Measurements from ENCODE around the gene HBG2.

DNA sequence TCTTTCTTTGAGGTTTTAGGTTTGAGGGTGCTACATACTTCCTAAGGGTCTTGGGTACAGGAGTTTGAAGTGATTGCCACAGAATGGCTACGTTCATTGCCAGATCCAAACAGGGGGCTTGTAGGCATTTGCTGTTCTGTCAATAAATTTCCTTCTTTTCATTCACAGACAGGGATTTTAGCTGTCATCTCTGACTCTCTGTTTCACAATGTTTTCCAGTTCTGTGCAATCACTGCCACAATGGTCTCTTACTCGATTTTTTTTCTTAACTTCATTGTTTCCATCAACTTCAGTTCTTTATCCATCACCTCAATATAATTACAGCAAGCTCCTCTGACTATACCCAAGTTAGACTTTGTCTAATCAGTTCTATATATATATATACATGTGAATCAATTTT lies 14.1 kb downstream of the HBG2 start:
- TF ChIP-seq ZNF274 (IDR thresholded peaks at IDR 0.05; ENCODE audit: borderline replicate concordance, low read depth, low read length): no peak
- TF ChIP-seq, protein P1, sequence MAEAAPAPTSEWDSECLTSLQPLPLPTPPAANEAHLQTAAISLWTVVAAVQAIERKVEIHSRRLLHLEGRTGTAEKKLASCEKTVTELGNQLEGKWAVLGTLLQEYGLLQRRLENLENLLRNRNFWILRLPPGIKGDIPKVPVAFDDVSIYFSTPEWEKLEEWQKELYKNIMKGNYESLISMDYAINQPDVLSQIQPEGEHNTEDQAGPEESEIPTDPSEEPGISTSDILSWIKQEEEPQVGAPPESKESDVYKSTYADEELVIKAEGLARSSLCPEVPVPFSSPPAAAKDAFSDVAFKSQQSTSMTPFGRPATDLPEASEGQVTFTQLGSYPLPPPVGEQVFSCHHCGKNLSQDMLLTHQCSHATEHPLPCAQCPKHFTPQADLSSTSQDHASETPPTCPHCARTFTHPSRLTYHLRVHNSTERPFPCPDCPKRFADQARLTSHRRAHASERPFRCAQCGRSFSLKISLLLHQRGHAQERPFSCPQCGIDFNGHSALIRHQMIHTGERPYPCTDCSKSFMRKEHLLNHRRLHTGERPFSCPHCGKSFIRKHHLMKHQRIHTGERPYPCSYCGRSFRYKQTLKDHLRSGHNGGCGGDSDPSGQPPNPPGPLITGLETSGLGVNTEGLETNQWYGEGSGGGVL (CRISPR knock-in tag; IDR thresholded peaks at IDR 0.05): no peak
- TF ChIP-seq CAMTA2 (CRISPR knock-in tag; conservative IDR thresholded peaks at IDR 0.05): no peak
- TF ChIP-seq BMI1 (IDR thresholded peaks at IDR 0.05; ENCODE audit: low read length): no peak
- TF ChIP-seq, protein P2, sequence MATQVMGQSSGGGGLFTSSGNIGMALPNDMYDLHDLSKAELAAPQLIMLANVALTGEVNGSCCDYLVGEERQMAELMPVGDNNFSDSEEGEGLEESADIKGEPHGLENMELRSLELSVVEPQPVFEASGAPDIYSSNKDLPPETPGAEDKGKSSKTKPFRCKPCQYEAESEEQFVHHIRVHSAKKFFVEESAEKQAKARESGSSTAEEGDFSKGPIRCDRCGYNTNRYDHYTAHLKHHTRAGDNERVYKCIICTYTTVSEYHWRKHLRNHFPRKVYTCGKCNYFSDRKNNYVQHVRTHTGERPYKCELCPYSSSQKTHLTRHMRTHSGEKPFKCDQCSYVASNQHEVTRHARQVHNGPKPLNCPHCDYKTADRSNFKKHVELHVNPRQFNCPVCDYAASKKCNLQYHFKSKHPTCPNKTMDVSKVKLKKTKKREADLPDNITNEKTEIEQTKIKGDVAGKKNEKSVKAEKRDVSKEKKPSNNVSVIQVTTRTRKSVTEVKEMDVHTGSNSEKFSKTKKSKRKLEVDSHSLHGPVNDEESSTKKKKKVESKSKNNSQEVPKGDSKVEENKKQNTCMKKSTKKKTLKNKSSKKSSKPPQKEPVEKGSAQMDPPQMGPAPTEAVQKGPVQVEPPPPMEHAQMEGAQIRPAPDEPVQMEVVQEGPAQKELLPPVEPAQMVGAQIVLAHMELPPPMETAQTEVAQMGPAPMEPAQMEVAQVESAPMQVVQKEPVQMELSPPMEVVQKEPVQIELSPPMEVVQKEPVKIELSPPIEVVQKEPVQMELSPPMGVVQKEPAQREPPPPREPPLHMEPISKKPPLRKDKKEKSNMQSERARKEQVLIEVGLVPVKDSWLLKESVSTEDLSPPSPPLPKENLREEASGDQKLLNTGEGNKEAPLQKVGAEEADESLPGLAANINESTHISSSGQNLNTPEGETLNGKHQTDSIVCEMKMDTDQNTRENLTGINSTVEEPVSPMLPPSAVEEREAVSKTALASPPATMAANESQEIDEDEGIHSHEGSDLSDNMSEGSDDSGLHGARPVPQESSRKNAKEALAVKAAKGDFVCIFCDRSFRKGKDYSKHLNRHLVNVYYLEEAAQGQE (IDR thresholded peaks at IDR 0.05; ENCODE audit: borderline replicate concordance): no peak
- TF ChIP-seq, protein P2 (CRISPR knock-in tag; IDR thresholded peaks at IDR 0.05; ENCODE audit: low read depth): no peak
- no peak for TF ChIP-seq PTBP1 (IDR thresholded peaks at IDR 0.05; ENCODE audit: low read depth, low read length)
- no peak for TF ChIP-seq PCBP1 (IDR thresholded peaks at IDR 0.05; ENCODE audit: low read depth, low read length, poor library complexity, severe bottlenecking)
- no peak for TF ChIP-seq SMAD4 (CRISPR knock-in tag; conservative IDR thresholded peaks at IDR 0.05)
